ENCODE data around the gene ABCD1.

The ABCD1 gene

GRCh38 chrX:153769158-153769864, 44.7 kb downstream of the ABCD1 start:
- Histone ChIP-seq H3K4me3 (ENCODE audit: low read depth, low read length, poor library complexity, severe bottlenecking) (no peak overlapping the region), H3K9me3 (ENCODE audit: low read length) (no peaks in the 10 kb centered on the region), H3K9me2 (ENCODE audit: low read depth, low read length) (no peaks in the 10 kb centered on the region), H3K27me3 (ENCODE audit: insufficient read depth, low read length) (no peaks in the 10 kb centered on the region), H3K79me2 (ENCODE audit: insufficient read depth, low read length) (no peaks in the 10 kb centered on the region), H3K4me2 (ENCODE audit: low read length) (no peak overlapping the region), H3K36me3 (ENCODE audit: insufficient read depth, low read length) (no peaks in the 10 kb centered on the region), H2AFZ (ENCODE audit: low read length) (no peak overlapping the region), H3F3A (ENCODE audit: insufficient read depth, low read length) (no peaks in the 10 kb centered on the region), H4K20me1 (ENCODE audit: insufficient read depth, low read length) (no peaks in the 10 kb centered on the region), H3K27ac (ENCODE audit: low read depth, low read length, poor library complexity, severe bottlenecking) (no peak overlapping the region), H3K9ac (ENCODE audit: low read length) (no peak overlapping the region), H3K4me1 (ENCODE audit: insufficient read depth, low read length, severe bottlenecking) (no peaks in the 10 kb centered on the region)
- no peak for TF ChIP-seq EZH2 (IDR thresholded peaks at IDR 0.05; ENCODE audit: borderline replicate concordance, low read length)
- TF ChIP-seq CTCF (IDR thresholded peaks at IDR 0.05; ENCODE audit: low read length) = no peak

- TF ChIP-seq CTCF (IDR thresholded peaks at IDR 0.05; ENCODE audit: low read length) (no peak), EZH2 (IDR thresholded peaks at IDR 0.05; ENCODE audit: borderline replicate concordance, low read length) (no peak)
- H3K9me3 ChIP-seq (ENCODE audit: low read length) = no peaks in the 10 kb centered on the region
Observed at GRCh38 chrX:153769865-153770600, 45.4 kb downstream of the ABCD1 start.

GRCh38 chrX:153770601-153771414, 46.2 kb downstream of the ABCD1 start:
- H4K20me1 ChIP-seq (ENCODE audit: insufficient read depth, low read length) = no peaks in the 10 kb centered on the region
- H3K9me3 ChIP-seq (ENCODE audit: low read length) = no peaks in the 10 kb centered on the region
- H3F3A ChIP-seq (ENCODE audit: insufficient read depth, low read length) = no peaks in the 10 kb centered on the region
- no peaks in the 10 kb centered on the region for H3K9me2 ChIP-seq (ENCODE audit: low read depth, low read length)
- H3K4me2 ChIP-seq (ENCODE audit: low read length) = no peak overlapping the region
- H3K27me3 ChIP-seq (ENCODE audit: insufficient read depth, low read length) = no peaks in the 10 kb centered on the region
- no peak overlapping the region for H2AFZ ChIP-seq (ENCODE audit: low read length)
- H3K4me3 ChIP-seq (ENCODE audit: low read depth, low read length, poor library complexity, severe bottlenecking) = no peak overlapping the region
- H3K79me2 ChIP-seq (ENCODE audit: insufficient read depth, low read length) = no peaks in the 10 kb centered on the region
- no peaks in the 10 kb centered on the region for H3K36me3 ChIP-seq (ENCODE audit: insufficient read depth, low read length)
- H3K4me1 ChIP-seq (ENCODE audit: insufficient read depth, low read length, severe bottlenecking) = no peaks in the 10 kb centered on the region
- TF ChIP-seq EZH2 (IDR thresholded peaks at IDR 0.05; ENCODE audit: borderline replicate concordance, low read length) (no peak), CTCF (IDR thresholded peaks at IDR 0.05; ENCODE audit: low read length) (no peak)
- H3K27ac ChIP-seq (ENCODE audit: low read depth, low read length, poor library complexity, severe bottlenecking) = no peak overlapping the region
- no peak overlapping the region for H3K9ac ChIP-seq (ENCODE audit: low read length)

More at GRCh38 chrX:153769865-153770600, 45.4 kb downstream of the ABCD1 start:
- H3K4me3 ChIP-seq (ENCODE audit: low read depth, low read length, poor library complexity, severe bottlenecking) = no peak overlapping the region
- H3K9me2 ChIP-seq (ENCODE audit: low read depth, low read length) = no peaks in the 10 kb centered on the region
- no peak overlapping the region for H3K27ac ChIP-seq (ENCODE audit: low read depth, low read length, poor library complexity, severe bottlenecking)
- H3F3A ChIP-seq (ENCODE audit: insufficient read depth, low read length) = no peaks in the 10 kb centered on the region
- H3K9ac ChIP-seq (ENCODE audit: low read length) = no peak overlapping the region
- H3K4me2 ChIP-seq (ENCODE audit: low read length) = no peak overlapping the region
- no peaks in the 10 kb centered on the region for H4K20me1 ChIP-seq (ENCODE audit: insufficient read depth, low read length)
- no peak overlapping the region for H2AFZ ChIP-seq (ENCODE audit: low read length)
- no peaks in the 10 kb centered on the region for H3K79me2 ChIP-seq (ENCODE audit: insufficient read depth, low read length)
- no peaks in the 10 kb centered on the region for H3K36me3 ChIP-seq (ENCODE audit: insufficient read depth, low read length)
- no peaks in the 10 kb centered on the region for H3K4me1 ChIP-seq (ENCODE audit: insufficient read depth, low read length, severe bottlenecking)
- H3K27me3 ChIP-seq (ENCODE audit: insufficient read depth, low read length) = no peaks in the 10 kb centered on the region

Data from OCI-LY1 (cell line).